Stimulated activated CD8-positive, alpha-beta memory T cell treated with anti-CD3 and anti-CD28 coated beads, Interleukin-4, amount 100 ng/mL, for 4 hours (primary cell): ENCODE data around the gene SPTBN1.

Experiments used
- DNase-seq, 2 donors: peaks; one replicate each; pipeline ENCODE4 v3.0.0-alpha.2; 2020; ENCODE audit warnings: low read depth in 2 of 2, low spot score in 1 of 2

Gene SPTBN1

GRCh38 chr2:54550547-54550946, 94.4 kb downstream of the SPTBN1 start:
- no peak for DNase-seq

- no peak for DNase-seq
Observed at GRCh38 chr2:54551123-54551756, 95.1 kb downstream of the SPTBN1 start.

- no peak for DNase-seq
Observed at GRCh38 chr2:54553075-54553474, 96.9 kb downstream of the SPTBN1 start.

- DNase-seq, result no peak
Observed at GRCh38 chr2:54553775-54554174, 97.6 kb downstream of the SPTBN1 start.

GRCh38 chr2:54555318-54555837, 99.3 kb downstream of the SPTBN1 start:
- no peak for DNase-seq

- no peak for DNase-seq
Observed at GRCh38 chr2:54556621-54557121, 100.5 kb downstream of the SPTBN1 start.

- no peak for DNase-seq
Observed at GRCh38 chr2:54557211-54557600, 101.1 kb downstream of the SPTBN1 start.

GRCh38 chr2:54557601-54558187, 101.6 kb downstream of the SPTBN1 start:
- DNase-seq, result peak in 1 of 2 donors; percentile 49

- DNase-seq, result no peak
Observed at GRCh38 chr2:54558188-54559005, 102.3 kb downstream of the SPTBN1 start.

- no peak for DNase-seq
Observed at GRCh38 chr2:54559006-54559445, 102.9 kb downstream of the SPTBN1 start.

- no peak for DNase-seq
Observed at GRCh38 chr2:54559593-54560145, 103.5 kb downstream of the SPTBN1 start.

GRCh38 chr2:54560146-54560881, 104.2 kb downstream of the SPTBN1 start:
- no peak for DNase-seq

GRCh38 chr2:54561010-54561409, 104.9 kb downstream of the SPTBN1 start:
- no peak for DNase-seq

GRCh38 chr2:54564439-54564838, 108.3 kb downstream of the SPTBN1 start:
- no peak for DNase-seq

GRCh38 chr2:54565551-54565950, 109.4 kb downstream of the SPTBN1 start:
- no peak for DNase-seq

GRCh38 chr2:54566896-54567295, 110.8 kb downstream of the SPTBN1 start:
- DNase-seq, result no peak

GRCh38 chr2:54568876-54569321, 112.8 kb downstream of the SPTBN1 start:
- no peak for DNase-seq

GRCh38 chr2:54569745-54570301, 113.7 kb downstream of the SPTBN1 start:
- DNase-seq, result no peak

- no peak for DNase-seq
Observed at GRCh38 chr2:54570321-54570855, 114.3 kb downstream of the SPTBN1 start.
